GM18858 (cell line): Measurements from ENCODE around the gene APOBEC4.
"Not testable (repeated sequence)": the region's sequence is repeated elsewhere in the genome, so short reads cannot be mapped to it uniquely, and the experiment has no call there.

ENCODE experiments used
- ATAC-seq: cut with Tn5 transposase; IDR thresholded peaks from one replicate; pipeline ENCODE4 v1.9.1; 2021; ENCODE audit not compliant: unreplicated experiment

Gene APOBEC4

GRCh38 chr1:183635099-183635605 lies 18.0 kb downstream of the APOBEC4 start:
- ATAC-seq, result no peak

- ATAC-seq, result no peak
These were observed 18.6 kb downstream of the APOBEC4 start for GRCh38 chr1:183634429-183635065.

- peak; percentile 60 for ATAC-seq
These were observed 19.3 kb downstream of the APOBEC4 start for GRCh38 chr1:183633676-183634343.

GRCh38 chr1:183632964-183633363 lies 20.2 kb downstream of the APOBEC4 start:
- no peak for ATAC-seq

- no peak for ATAC-seq
These were observed 21.0 kb downstream of the APOBEC4 start for GRCh38 chr1:183632114-183632513.

GRCh38 chr1:183630748-183631147 lies 22.4 kb downstream of the APOBEC4 start:
- ATAC-seq, result no peak

GRCh38 chr1:183628537-183628936 lies 24.6 kb downstream of the APOBEC4 start:
- no peak for ATAC-seq

GRCh38 chr1:183626236-183626635 lies 26.9 kb downstream of the APOBEC4 start:
- not testable (repeated sequence) for ATAC-seq

GRCh38 chr1:183622884-183623785 lies 30.0 kb downstream of the APOBEC4 start:
- no peak for ATAC-seq

GRCh38 chr1:183622013-183622412 lies 31.1 kb downstream of the APOBEC4 start:
- no peak for ATAC-seq

- ATAC-seq, result no peak
These were observed 32.8 kb downstream of the APOBEC4 start for GRCh38 chr1:183620311-183620710.

- no peak for ATAC-seq
These were observed 33.3 kb downstream of the APOBEC4 start for GRCh38 chr1:183619781-183620180.

GRCh38 chr1:183618202-183618601 lies 34.9 kb downstream of the APOBEC4 start:
- ATAC-seq, result not testable (repeated sequence)

GRCh38 chr1:183612975-183613374 lies 40.1 kb downstream of the APOBEC4 start:
- not testable (repeated sequence) for ATAC-seq

GRCh38 chr1:183612407-183612806 lies 40.7 kb downstream of the APOBEC4 start:
- ATAC-seq, result no peak

- no peak for ATAC-seq
These were observed 42.1 kb downstream of the APOBEC4 start for GRCh38 chr1:183611021-183611420.

- no peak for ATAC-seq
These were observed 43.2 kb downstream of the APOBEC4 start for GRCh38 chr1:183609759-183610452.

GRCh38 chr1:183609313-183609712 lies 43.8 kb downstream of the APOBEC4 start:
- ATAC-seq, result peak; percentile 39

- peak; percentile 39 for ATAC-seq
These were observed 45.7 kb downstream of the APOBEC4 start for GRCh38 chr1:183607322-183607980.

GRCh38 chr1:183605904-183606303 lies 47.2 kb downstream of the APOBEC4 start:
- no peak for ATAC-seq
